Measurements from ENCODE around the gene PLCB1.

The PLCB1 gene

GRCh38 chr20:8244637-8245036 is 112.6 kb downstream of the PLCB1 start:
- no peaks in the 10 kb centered on the region for H3K79me2 ChIP-seq (ENCODE audit: insufficient read depth, low read length)
- H3K4me1 ChIP-seq (ENCODE audit: insufficient read depth, low read length, severe bottlenecking) = peaks cover 34% of the 10 kb centered on the region
- no peaks in the 10 kb centered on the region for H3K9me3 ChIP-seq (ENCODE audit: low read length)
- H3K27me3 ChIP-seq (ENCODE audit: insufficient read depth, low read length) = no peaks in the 10 kb centered on the region
- H3K9ac ChIP-seq (ENCODE audit: low read length) = no peak overlapping the region
- no peaks in the 10 kb centered on the region for H4K20me1 ChIP-seq (ENCODE audit: insufficient read depth, low read length)
- no peak overlapping the region for H3K4me3 ChIP-seq (ENCODE audit: low read depth, low read length, poor library complexity, severe bottlenecking)
- H2AFZ ChIP-seq (ENCODE audit: low read length) = no peak overlapping the region
- no peaks in the 10 kb centered on the region for H3K36me3 ChIP-seq (ENCODE audit: insufficient read depth, low read length)
- H3K9me2 ChIP-seq (ENCODE audit: low read depth, low read length) = no peaks in the 10 kb centered on the region
- H3K27ac ChIP-seq (ENCODE audit: low read depth, low read length, poor library complexity, severe bottlenecking) = no peak overlapping the region
- TF ChIP-seq, protein P1, sequence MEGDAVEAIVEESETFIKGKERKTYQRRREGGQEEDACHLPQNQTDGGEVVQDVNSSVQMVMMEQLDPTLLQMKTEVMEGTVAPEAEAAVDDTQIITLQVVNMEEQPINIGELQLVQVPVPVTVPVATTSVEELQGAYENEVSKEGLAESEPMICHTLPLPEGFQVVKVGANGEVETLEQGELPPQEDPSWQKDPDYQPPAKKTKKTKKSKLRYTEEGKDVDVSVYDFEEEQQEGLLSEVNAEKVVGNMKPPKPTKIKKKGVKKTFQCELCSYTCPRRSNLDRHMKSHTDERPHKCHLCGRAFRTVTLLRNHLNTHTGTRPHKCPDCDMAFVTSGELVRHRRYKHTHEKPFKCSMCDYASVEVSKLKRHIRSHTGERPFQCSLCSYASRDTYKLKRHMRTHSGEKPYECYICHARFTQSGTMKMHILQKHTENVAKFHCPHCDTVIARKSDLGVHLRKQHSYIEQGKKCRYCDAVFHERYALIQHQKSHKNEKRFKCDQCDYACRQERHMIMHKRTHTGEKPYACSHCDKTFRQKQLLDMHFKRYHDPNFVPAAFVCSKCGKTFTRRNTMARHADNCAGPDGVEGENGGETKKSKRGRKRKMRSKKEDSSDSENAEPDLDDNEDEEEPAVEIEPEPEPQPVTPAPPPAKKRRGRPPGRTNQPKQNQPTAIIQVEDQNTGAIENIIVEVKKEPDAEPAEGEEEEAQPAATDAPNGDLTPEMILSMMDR (IDR thresholded peaks at IDR 0.05; ENCODE audit: low read length) = no peak
- no peak for TF ChIP-seq EZH2 (IDR thresholded peaks at IDR 0.05; ENCODE audit: borderline replicate concordance, low read length)
- H3K4me2 ChIP-seq (ENCODE audit: low read length) = no peak overlapping the region
- H3F3A ChIP-seq (ENCODE audit: insufficient read depth, low read length) = no peaks in the 10 kb centered on the region

DNA sequence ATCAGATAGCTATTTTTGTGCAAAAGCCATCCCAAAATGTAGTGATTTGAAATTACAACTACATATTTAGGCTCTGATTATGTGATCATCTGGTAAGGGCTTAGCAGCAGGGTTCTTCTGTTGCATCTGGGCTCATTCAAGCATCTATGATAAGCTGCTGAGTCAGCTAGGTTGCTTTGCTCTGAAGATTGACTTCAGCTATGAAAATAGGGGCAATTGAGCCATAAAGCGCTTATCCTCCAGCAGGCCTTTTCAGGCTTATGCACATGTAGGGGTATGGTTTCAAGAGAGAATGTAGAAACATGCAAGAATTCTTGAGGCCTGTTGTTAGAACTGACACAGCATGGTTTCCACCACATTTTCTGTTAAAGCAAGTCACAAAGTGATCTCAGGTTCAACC is 114.1 kb downstream of the PLCB1 start:
- no peaks in the 10 kb centered on the region for H3K79me2 ChIP-seq (ENCODE audit: insufficient read depth, low read length)
- no peak overlapping the region for H3K4me2 ChIP-seq (ENCODE audit: low read length)
- H3K9me2 ChIP-seq (ENCODE audit: low read depth, low read length) = no peaks in the 10 kb centered on the region
- peaks cover 24% of the 10 kb centered on the region for H3K4me1 ChIP-seq (ENCODE audit: insufficient read depth, low read length, severe bottlenecking)
- no peaks in the 10 kb centered on the region for H3K27me3 ChIP-seq (ENCODE audit: insufficient read depth, low read length)
- H4K20me1 ChIP-seq (ENCODE audit: insufficient read depth, low read length) = no peaks in the 10 kb centered on the region
- H3F3A ChIP-seq (ENCODE audit: insufficient read depth, low read length) = no peaks in the 10 kb centered on the region
- no peak overlapping the region for H2AFZ ChIP-seq (ENCODE audit: low read length)
- no peak overlapping the region for H3K27ac ChIP-seq (ENCODE audit: low read depth, low read length, poor library complexity, severe bottlenecking)
- H3K9me3 ChIP-seq (ENCODE audit: low read length) = no peaks in the 10 kb centered on the region
- no peaks in the 10 kb centered on the region for H3K36me3 ChIP-seq (ENCODE audit: insufficient read depth, low read length)
- no peak overlapping the region for H3K9ac ChIP-seq (ENCODE audit: low read length)
- TF ChIP-seq EZH2 (IDR thresholded peaks at IDR 0.05; ENCODE audit: borderline replicate concordance, low read length) = no peak
- TF ChIP-seq, protein P1 (IDR thresholded peaks at IDR 0.05; ENCODE audit: low read length) = no peak
- no peak overlapping the region for H3K4me3 ChIP-seq (ENCODE audit: low read depth, low read length, poor library complexity, severe bottlenecking)

DNA sequence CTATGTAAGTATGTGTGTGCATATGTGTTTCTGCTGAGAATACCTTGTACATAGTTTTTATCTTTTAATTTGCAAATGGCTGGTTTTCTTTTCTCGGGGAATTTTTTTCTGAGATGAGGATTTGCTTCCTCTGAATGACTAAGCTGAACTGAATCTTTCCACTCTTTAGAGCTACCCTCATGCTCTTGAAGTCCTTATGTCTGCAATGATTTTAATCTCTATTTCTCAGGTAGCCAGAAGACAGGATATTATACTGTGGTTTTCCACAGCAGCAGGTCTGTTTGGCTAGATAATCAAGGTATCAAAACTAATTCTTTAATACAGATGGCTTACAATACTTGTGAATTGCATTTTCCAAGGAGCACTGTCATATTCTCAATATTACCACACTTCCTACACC is 114.7 kb downstream of the PLCB1 start:
- Histone ChIP-seq H3K4me1 (ENCODE audit: insufficient read depth, low read length, severe bottlenecking) (peaks cover 19% of the 10 kb centered on the region), H4K20me1 (ENCODE audit: insufficient read depth, low read length) (no peaks in the 10 kb centered on the region), H3K36me3 (ENCODE audit: insufficient read depth, low read length) (no peaks in the 10 kb centered on the region), H3K9me2 (ENCODE audit: low read depth, low read length) (no peaks in the 10 kb centered on the region), H3K4me3 (ENCODE audit: low read depth, low read length, poor library complexity, severe bottlenecking) (no peak overlapping the region), H3K9ac (ENCODE audit: low read length) (no peak overlapping the region), H3K4me2 (ENCODE audit: low read length) (no peak overlapping the region), H3K27ac (ENCODE audit: low read depth, low read length, poor library complexity, severe bottlenecking) (no peak overlapping the region), H2AFZ (ENCODE audit: low read length) (no peak overlapping the region), H3K79me2 (ENCODE audit: insufficient read depth, low read length) (no peaks in the 10 kb centered on the region), H3K27me3 (ENCODE audit: insufficient read depth, low read length) (no peaks in the 10 kb centered on the region), H3K9me3 (ENCODE audit: low read length) (no peaks in the 10 kb centered on the region), H3F3A (ENCODE audit: insufficient read depth, low read length) (no peaks in the 10 kb centered on the region)
- TF ChIP-seq EZH2 (IDR thresholded peaks at IDR 0.05; ENCODE audit: borderline replicate concordance, low read length) = no peak
- TF ChIP-seq, protein P1 (IDR thresholded peaks at IDR 0.05; ENCODE audit: low read length) = no peak
